Ectodermal cell (in vitro differentiated cells): ENCODE measurements around the gene CLTA.
A peak's percentile ranks its signal among the peaks of the same experiment; 100 is the strongest.

Experiments
- H3K27ac ChIP-seq: 2 replicates; pipeline ENCODE4 v1.7.0; 2013; ENCODE audit warnings: mild to moderate bottlenecking, low read depth, low read length; ENCODE audit not compliant: insufficient read depth, poor library complexity, severe bottlenecking
- H3K27me3 ChIP-seq: 2 replicates; pipeline ENCODE4 v1.7.0; 2013; ENCODE audit warnings: mild to moderate bottlenecking, low read length; ENCODE audit not compliant: insufficient read depth, control insufficient read depth, poor library complexity, severe bottlenecking
- H3K36me3 ChIP-seq: one replicate; pipeline ENCODE4 v1.7.0; 2013; ENCODE audit warnings: low read length; ENCODE audit not compliant: control insufficient read depth, insufficient read depth
- H3K4me1 ChIP-seq: one replicate; pipeline ENCODE4 v1.7.0; 2013; ENCODE audit warnings: low read length; ENCODE audit not compliant: control insufficient read depth, insufficient read depth
- H3K4me3 ChIP-seq: 2 replicates; pipeline ENCODE4 v1.7.0; 2013; ENCODE audit warnings: low read depth, low read length, control low read depth; ENCODE audit not compliant: insufficient read depth
- H3K9me3 ChIP-seq: 2 replicates; pipeline ENCODE4 v1.7.0; 2013; ENCODE audit warnings: mild to moderate bottlenecking, low read length, moderate library complexity; ENCODE audit not compliant: control insufficient read depth
- WGBS, 2 experiments: methylation state at CpG; one replicate each; pipeline ENCODE4 v1.1.7; 2013; ENCODE audit warnings: missing lambda C conversion rate in 2 of 2; 5-methylcytosine and 5-hydroxymethylcytosine counted together

CLTA gene

GRCh38 chr9:36251428-36251827, 60.7 kb downstream of the CLTA start:
- H3K4me1 ChIP-seq, result no peaks in the 10 kb centered on the region
- WGBS, 2 experiments, result 80 to 98% methylated on average over 1 of the region's 1 CpG
- H3K27me3 ChIP-seq, result no peaks in the 10 kb centered on the region
- no peak overlapping the region for H3K27ac ChIP-seq
- no peaks in the 10 kb centered on the region for H3K9me3 ChIP-seq
- no peaks in the 10 kb centered on the region for H3K36me3 ChIP-seq
- H3K4me3 ChIP-seq, result no peak overlapping the region

GRCh38 chr9:36258208-36258995, 67.7 kb downstream of the CLTA start, which contains the start of gene GNE:
Gene GNE, minus strand, starts transcription at chr9:36258448. Its CDS starts 9,093 bp downstream, at chr9:36249355.
- H3K4me1 ChIP-seq, result no peaks in the 10 kb centered on the region
- 3 to 4% methylated on average over 73 of the region's 73 CpGs for WGBS, 2 experiments
- H3K36me3 ChIP-seq, result no peaks in the 10 kb centered on the region
- H3K4me3 ChIP-seq, result peak within 1 kb of the TSS; percentile 81
- H3K9me3 ChIP-seq, result no peaks in the 10 kb centered on the region
- H3K27me3 ChIP-seq, result no peaks in the 10 kb centered on the region
- H3K27ac ChIP-seq, result peak within 1 kb of the TSS; percentile 76

- H3K4me3 ChIP-seq, result peak overlapping the region; percentile 81
- H3K4me1 ChIP-seq, result no peaks in the 10 kb centered on the region
- no peaks in the 10 kb centered on the region for H3K27me3 ChIP-seq
- H3K36me3 ChIP-seq, result no peaks in the 10 kb centered on the region
- 87 to 91% methylated on average over 7 of the region's 7 CpGs for WGBS, 2 experiments
- H3K9me3 ChIP-seq, result no peaks in the 10 kb centered on the region
- H3K27ac ChIP-seq, result no peak overlapping the region
Measured at GRCh38 chr9:36258996-36259533, 68.3 kb downstream of the CLTA start.
